Measurements from ENCODE around the gene MIPEP. TPM values are rescaled to one million over a fixed set of nuclear protein-coding genes. Genes with fewer than 3 reads are reported as not detected.
"Not testable (repeated sequence)": the region's sequence is repeated elsewhere in the genome, so short reads cannot be mapped to it uniquely, and the experiment has no call there.

Gene MIPEP
- total RNA-seq, 2 donors from 2014 or later: 15.0 to 15.7 TPM

GRCh38 chr13:23763318-23763717, 125.9 kb downstream of the MIPEP start:
- no peak for DNase-seq (ENCODE audit: low spot score)
- intact Hi-C loops (cut with DNase I): no loop called here

- intact Hi-C loops (cut with DNase I); DNase-seq (ENCODE audit: low spot score): not testable (repeated sequence)
Observed at GRCh38 chr13:23761760-23762159, 127.4 kb downstream of the MIPEP start.

GRCh38 chr13:23760000-23760399, 129.2 kb downstream of the MIPEP start:
- intact Hi-C loops (cut with DNase I): no loop called here
- no peak for DNase-seq (ENCODE audit: low spot score)

GRCh38 chr13:23758798-23759527, 130.2 kb downstream of the MIPEP start:
- no peak for DNase-seq (ENCODE audit: low spot score)
- intact Hi-C loops (cut with DNase I): no loop called here

- intact Hi-C loops (cut with DNase I): no loop called here
- DNase-seq (ENCODE audit: low spot score): no peak
Observed at GRCh38 chr13:23754997-23755396, 134.2 kb downstream of the MIPEP start.

- intact Hi-C loops (cut with DNase I): no loop called here
- no peak for DNase-seq (ENCODE audit: low spot score)
Observed at GRCh38 chr13:23754506-23754905, 134.7 kb downstream of the MIPEP start.

GRCh38 chr13:23753458-23753857, 135.7 kb downstream of the MIPEP start:
- intact Hi-C loops (cut with DNase I): no loop called here
- no peak for DNase-seq (ENCODE audit: low spot score)

GRCh38 chr13:23752111-23753001, 136.8 kb downstream of the MIPEP start:
- no peak for DNase-seq (ENCODE audit: low spot score)
- intact Hi-C loops (cut with DNase I): no loop called here

- no peak for DNase-seq (ENCODE audit: low spot score)
- intact Hi-C loops (cut with DNase I): no loop called here
Observed at GRCh38 chr13:23751195-23751594, 138.0 kb downstream of the MIPEP start.

GRCh38 chr13:23750383-23751121, 138.6 kb downstream of the MIPEP start:
- intact Hi-C loops (cut with DNase I): no loop called here
- no peak for DNase-seq (ENCODE audit: low spot score)

GRCh38 chr13:23749288-23749873, 139.8 kb downstream of the MIPEP start:
- intact Hi-C loops (cut with DNase I): no loop called here
- DNase-seq (ENCODE audit: low spot score): no peak

- intact Hi-C loops (cut with DNase I): no loop called here
- DNase-seq (ENCODE audit: low spot score): no peak
Observed at GRCh38 chr13:23748109-23748990, 140.8 kb downstream of the MIPEP start.

- DNase-seq (ENCODE audit: low spot score): not testable (repeated sequence)
Observed at GRCh38 chr13:23746141-23746540, 143.1 kb downstream of the MIPEP start.

GRCh38 chr13:23744315-23744714, 144.9 kb downstream of the MIPEP start:
- intact Hi-C loops (cut with DNase I): no loop called here
- no peak for DNase-seq (ENCODE audit: low spot score)

More at GRCh38 chr13:23746141-23746540, 143.1 kb downstream of the MIPEP start:
- intact Hi-C loops (cut with DNase I): not testable (repeated sequence)

GRCh38 chr13:23743278-23744076, 145.7 kb downstream of the MIPEP start:
- intact Hi-C loops (cut with DNase I): no loop called here
- no peak for DNase-seq (ENCODE audit: low spot score)

- no peak for DNase-seq (ENCODE audit: low spot score)
- intact Hi-C loops (cut with DNase I): no loop called here
Observed at GRCh38 chr13:23741879-23742510, 147.2 kb downstream of the MIPEP start.

GRCh38 chr13:23740002-23740401, 149.2 kb downstream of the MIPEP start:
- intact Hi-C loops (cut with DNase I): no loop called here
- no peak for DNase-seq (ENCODE audit: low spot score)
